Common myeloid progenitor, CD34-positive (primary cell): ENCODE results near the gene MLEC.

ENCODE experiments used
- CTCF ChIA-PET: fragments of 350-600 bp; sonication (Branson Sonifier 250); formaldehyde crosslinking; loops from one replicate; lab custom pipeline; 2021; ENCODE audit warnings: antibody characterized with exemption; lab: Charles Lee
- POLR2A ChIA-PET: fragments of 350-600 bp; sonication (Branson Sonifier 250); formaldehyde crosslinking; loops from one replicate; lab custom pipeline; 2021; ENCODE audit warnings: antibody characterized with exemption; lab: Charles Lee
- DNase-seq, 3 donors: peaks; one replicate each; pipeline versions ENCODE4 v3.0.0 to v3.0.0-alpha.2; 2013
- H3K27ac ChIP-seq, 2 experiments: 1 replicate in 1 of 2; 2 replicates in 1 of 2; pipeline ENCODE4 v1.7.0; 2013; ENCODE audit warnings: inconsistent platforms in 2 of 2, low read length in 2 of 2, mild to moderate bottlenecking in 2 of 2, low read depth in 1 of 2, moderate library complexity in 1 of 2; ENCODE audit not compliant: severe bottlenecking in 2 of 2, insufficient read depth in 1 of 2, poor library complexity in 1 of 2
- H3K27me3 ChIP-seq, 5 experiments: replicated peaks in 2 of 5; 1 replicate in 3 of 5; 2 replicates in 2 of 5; pipeline versions ENCODE4 v1.6.1 to v1.7.0; 2013; ENCODE audit warnings: low read length in 4 of 5, mild to moderate bottlenecking in 2 of 5, moderate library complexity in 2 of 5, inconsistent platforms in 1 of 5; ENCODE audit not compliant: insufficient read depth in 5 of 5, control insufficient read depth in 4 of 5
- H3K36me3 ChIP-seq, 4 experiments: 1 replicate in 2 of 4; 2 replicates in 2 of 4; pipeline versions ENCODE4 v1.6.1 to v1.7.0; 2013; ENCODE audit warnings: low read length in 3 of 4, control low read depth in 1 of 4, mild to moderate bottlenecking in 1 of 4; ENCODE audit not compliant: control insufficient read depth in 4 of 4, insufficient read depth in 4 of 4
- H3K4me1 ChIP-seq, 4 experiments: 1 replicate in 3 of 4; 2 replicates in 1 of 4; pipeline versions ENCODE4 v1.6.1 to v1.7.1; 2013; ENCODE audit warnings: low read length in 3 of 4, mild to moderate bottlenecking in 3 of 4, control low read depth in 1 of 4, inconsistent platforms in 1 of 4, moderate library complexity in 1 of 4; ENCODE audit not compliant: control insufficient read depth in 4 of 4, insufficient read depth in 4 of 4; ENCODE audit errors: control extremely low read depth in 1 of 4
- H3K4me3 ChIP-seq, 7 experiments: 1 replicate in 4 of 7; 2 replicates in 3 of 7; pipeline versions ENCODE4 v1.5.1 to v1.7.0; 2013; ENCODE audit warnings: mild to moderate bottlenecking in 7 of 7, low read length in 6 of 7, moderate library complexity in 6 of 7, inconsistent platforms in 2 of 7, low read depth in 2 of 7, control low read depth in 1 of 7; ENCODE audit not compliant: insufficient read depth in 4 of 7, control insufficient read depth in 1 of 7; ENCODE audit errors: extremely low read depth in 1 of 7
- H3K9me3 ChIP-seq, 5 experiments: 1 replicate in 4 of 5; 2 replicates in 1 of 5; pipeline versions ENCODE4 v1.6.1 to v1.7.1; 2013; ENCODE audit warnings: low read length in 4 of 5, mild to moderate bottlenecking in 2 of 5, inconsistent platforms in 1 of 5, low read depth in 1 of 5, moderate library complexity in 1 of 5; ENCODE audit not compliant: control insufficient read depth in 4 of 5, insufficient read depth in 2 of 5; ENCODE audit errors: control extremely low read depth in 1 of 5
- WGBS: methylation state at CpG from one replicate; pipeline ENCODE4 v1.1.5; 2013; ENCODE audit not compliant: insufficient coverage; 5-methylcytosine and 5-hydroxymethylcytosine counted together

MLEC gene

DNA sequence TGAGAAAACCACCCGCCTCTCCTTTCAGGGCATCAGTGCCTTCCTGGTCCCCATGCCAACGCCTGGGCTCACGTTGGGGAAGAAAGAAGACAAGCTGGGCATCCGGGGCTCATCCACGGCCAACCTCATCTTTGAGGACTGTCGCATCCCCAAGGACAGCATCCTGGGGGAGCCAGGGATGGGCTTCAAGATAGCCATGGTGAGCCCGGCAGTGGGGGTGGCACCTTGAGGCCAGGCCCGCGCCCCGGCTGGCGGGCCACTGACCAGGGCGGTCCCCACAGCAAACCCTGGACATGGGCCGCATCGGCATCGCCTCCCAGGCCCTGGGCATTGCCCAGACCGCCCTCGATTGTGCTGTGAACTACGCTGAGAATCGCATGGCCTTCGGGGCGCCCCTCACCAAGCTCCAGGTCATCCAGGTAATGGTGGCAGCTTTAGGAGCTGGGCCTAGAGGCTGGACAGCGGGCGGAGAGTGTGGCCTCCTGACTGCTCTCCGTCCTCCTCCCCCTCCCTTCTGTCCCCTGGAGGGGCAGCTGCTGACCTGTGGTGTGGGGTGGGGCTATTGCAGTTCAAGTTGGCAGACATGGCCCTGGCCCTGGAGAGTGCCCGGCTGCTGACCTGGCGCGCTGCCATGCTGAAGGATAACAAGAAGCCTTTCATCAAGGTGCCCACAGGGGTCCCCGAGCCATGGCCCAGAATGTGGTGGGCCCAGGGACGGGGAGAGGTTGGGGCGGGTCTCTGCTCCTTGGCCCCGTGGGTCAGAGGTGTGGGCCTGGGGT is 51.5 kb downstream of the MLEC start:
- CTCF ChIA-PET = interaction anchor here (0.8 kb wide), 1 partner anchor 9 kb away, joined by 3 read pairs; no protein-coding TSS in a partner anchor
- Histone ChIP-seq H3K9me3 (no peaks in the 10 kb centered on the region), H3K4me1 (no peaks in the 10 kb centered on the region), H3K36me3 (peaks cover 0 to 28% (median 6%) of the 10 kb centered on the region in 4 experiments), H3K27me3 (no peaks in the 10 kb centered on the region), H3K4me3 (no peak overlapping the region), H3K27ac (no peak overlapping the region)
- no peak for DNase-seq
- WGBS = 97% methylated on average over 24 of the region's 31 CpGs
- POLR2A ChIA-PET = interaction anchor here (0.5 kb wide), 1 partner anchor 103 kb away, joined by 3 read pairs; no protein-coding TSS in a partner anchor

DNA sequence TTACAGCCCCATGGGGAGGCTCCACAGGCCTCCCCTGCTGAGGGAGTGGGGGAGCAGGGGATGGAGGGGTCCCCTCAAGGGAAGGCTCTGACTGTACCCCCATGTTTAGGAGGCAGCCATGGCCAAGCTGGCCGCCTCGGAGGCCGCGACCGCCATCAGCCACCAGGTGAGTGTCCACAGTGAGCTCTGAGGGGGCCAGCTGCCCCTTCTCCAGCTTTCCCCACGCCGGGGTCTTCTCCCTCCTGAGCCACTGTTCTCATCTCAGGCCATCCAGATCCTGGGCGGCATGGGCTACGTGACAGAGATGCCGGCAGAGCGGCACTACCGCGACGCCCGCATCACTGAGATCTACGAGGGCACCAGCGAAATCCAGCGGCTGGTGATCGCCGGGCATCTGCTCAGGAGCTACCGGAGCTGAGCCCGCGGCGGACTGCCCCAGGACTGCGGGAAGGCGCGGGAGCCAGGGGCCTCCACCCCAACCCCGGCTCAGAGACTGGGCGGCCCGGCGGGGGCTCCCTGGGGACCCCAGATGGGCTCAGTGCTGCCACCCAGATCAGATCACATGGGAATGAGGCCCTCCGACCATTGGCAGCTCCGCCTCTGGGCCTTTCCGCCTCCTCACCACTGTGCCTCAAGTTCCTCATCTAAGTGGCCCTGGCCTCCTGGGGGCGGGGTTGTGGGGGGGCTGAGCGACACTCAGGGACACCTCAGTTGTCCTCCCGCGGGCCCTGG is 52.2 kb downstream of the MLEC start:
- Histone ChIP-seq H3K36me3 (peaks cover 0 to 24% (median 6%) of the 10 kb centered on the region in 4 experiments), H3K4me1 (no peaks in the 10 kb centered on the region), H3K27ac (no peak overlapping the region), H3K9me3 (no peaks in the 10 kb centered on the region), H3K27me3 (no peaks in the 10 kb centered on the region), H3K4me3 (no peak overlapping the region)
- no peak for DNase-seq
- ChIA-PET CTCF (interaction anchor here (0.8 kb wide), 1 partner anchor 8 kb away, joined by 3 read pairs; no protein-coding TSS in a partner anchor), POLR2A (no interaction called here)
- 97% methylated on average over 35 of the region's 38 CpGs for WGBS

DNA sequence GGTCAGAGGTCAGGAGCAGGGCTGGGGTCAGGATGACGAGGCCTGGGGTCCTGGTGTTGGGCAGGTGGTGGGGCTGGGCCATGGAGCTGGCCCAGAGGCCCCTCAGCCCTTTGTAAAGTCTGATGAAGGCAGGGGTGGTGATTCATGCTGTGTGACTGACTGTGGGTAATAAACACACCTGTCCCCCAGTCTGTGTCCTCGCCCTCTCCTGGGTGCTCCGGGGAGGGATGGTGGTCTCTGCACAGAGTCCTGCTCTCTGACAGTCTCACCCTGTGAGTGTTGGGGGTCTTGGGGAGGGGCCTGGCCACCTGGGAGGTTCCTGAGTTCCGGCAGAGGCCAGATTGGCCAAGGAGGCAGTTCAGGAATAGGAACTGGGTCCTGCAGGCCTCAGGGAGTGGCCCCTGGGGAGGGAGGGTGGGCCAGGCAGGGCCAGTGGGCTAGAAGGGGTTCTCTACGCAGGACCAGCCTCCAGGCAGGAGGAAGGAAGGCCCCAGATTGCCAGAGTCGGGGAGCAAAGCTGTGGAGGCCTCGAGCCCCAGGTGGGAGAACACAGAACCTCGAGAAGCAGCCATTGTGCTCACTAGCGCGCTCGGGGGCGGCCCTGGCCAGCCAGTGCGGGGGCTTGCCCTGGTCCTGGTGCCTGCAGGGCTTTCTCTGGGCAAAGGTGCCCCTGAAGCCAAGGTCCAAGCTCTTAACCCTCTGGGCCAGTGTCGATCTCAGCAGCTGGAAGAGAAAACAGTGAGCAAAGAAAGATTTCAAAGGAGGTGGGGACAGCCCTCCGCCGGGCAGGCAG is 53.1 kb downstream of the MLEC start:
- POLR2A ChIA-PET = no interaction called here
- CTCF ChIA-PET = no interaction called here

DNA sequence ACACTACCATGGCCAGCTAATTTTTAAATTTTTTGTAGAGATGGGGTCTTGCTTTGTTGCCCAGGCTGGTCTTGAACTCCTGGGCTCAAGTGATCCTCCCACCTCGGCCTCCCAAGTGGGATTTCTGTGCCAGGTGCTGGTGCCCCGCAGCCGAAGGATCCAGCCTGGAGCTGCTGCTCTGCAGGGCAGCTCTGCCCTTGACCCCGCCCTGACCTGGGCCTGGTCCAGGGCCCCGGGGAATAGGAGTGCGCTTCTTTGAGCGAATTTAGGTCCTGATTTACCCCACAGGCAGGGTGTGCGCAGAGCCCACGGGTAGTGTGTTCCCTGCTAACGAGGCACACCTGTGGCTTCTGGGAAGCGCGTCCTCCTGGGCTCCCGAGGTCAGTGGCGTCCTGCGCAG is 53.9 kb downstream of the MLEC start:
- H3K9me3 ChIP-seq = no peaks in the 10 kb centered on the region
- 96% methylated on average over 15 of the region's 15 CpGs for WGBS
- no peak overlapping the region for H3K27ac ChIP-seq
- no peak overlapping the region for H3K4me3 ChIP-seq
- ChIA-PET CTCF (no interaction called here), POLR2A (no interaction called here)
- no peaks in the 10 kb centered on the region for H3K27me3 ChIP-seq
- no peaks in the 10 kb centered on the region for H3K4me1 ChIP-seq
- peaks cover 0 to 21% (median 5%) of the 10 kb centered on the region in 4 experiments for H3K36me3 ChIP-seq
- DNase-seq = no peak

More for the DNA sequence above, 53.1 kb downstream of the MLEC start:
- 87% methylated on average over 12 of the region's 16 CpGs for WGBS
- DNase-seq = no peak
- Histone ChIP-seq H3K9me3 (no peaks in the 10 kb centered on the region), H3K4me3 (no peak overlapping the region), H3K36me3 (peaks cover 0 to 24% (median 5%) of the 10 kb centered on the region in 4 experiments), H3K4me1 (no peaks in the 10 kb centered on the region), H3K27ac (no peak overlapping the region), H3K27me3 (no peaks in the 10 kb centered on the region)

DNA sequence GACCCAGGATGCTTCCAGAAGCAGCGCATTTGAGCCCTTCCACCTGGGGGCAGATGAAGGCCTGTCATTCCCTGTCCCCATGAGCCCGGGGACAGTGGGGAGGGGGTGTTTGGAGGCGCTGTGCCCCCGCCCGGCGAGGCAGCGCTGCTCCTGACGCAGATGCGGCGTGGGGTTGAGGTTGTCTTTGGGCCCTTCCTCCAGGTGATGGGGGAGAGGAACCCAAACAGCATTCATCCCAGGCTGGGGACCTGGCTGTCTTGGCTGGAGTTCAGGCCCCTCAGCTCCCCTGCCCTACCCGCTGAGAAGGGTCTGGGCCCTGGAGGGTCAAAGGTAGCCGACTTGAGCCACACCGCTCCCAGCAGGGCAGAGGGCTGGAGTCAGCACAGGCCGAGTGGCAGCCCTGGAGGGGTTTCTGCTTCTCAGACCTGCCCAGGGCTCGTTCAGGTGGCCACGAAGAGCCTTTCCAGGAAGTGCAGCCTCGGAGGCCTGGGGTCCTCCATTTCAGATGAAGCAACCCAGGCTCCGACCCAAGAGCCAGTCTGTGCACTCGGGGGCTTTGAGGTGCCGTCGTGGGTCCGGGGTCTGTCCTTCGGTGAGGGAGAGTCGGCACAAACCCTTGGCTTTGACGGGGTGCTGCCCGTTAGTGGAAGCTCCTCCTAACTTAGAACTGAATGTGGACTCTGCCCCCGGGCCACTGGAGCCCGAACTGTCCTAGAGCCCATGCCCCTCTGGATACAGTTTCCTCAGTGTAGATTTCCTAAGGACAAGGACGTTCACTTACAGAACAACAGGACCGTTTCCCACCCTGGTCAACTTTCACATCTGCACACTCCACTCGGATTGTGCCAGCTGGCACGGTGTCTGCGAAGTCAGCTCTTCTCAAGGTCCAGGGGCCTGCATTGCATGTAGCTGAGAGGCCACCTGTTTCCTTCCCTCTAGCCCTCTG is 54.8 kb downstream of the MLEC start:
- DNase-seq = no peak
- ChIA-PET CTCF (interaction anchor here (1.3 kb wide), 1 partner anchor 10 kb away, joined by 5 read pairs; no protein-coding TSS in a partner anchor), POLR2A (no interaction called here)
- H3K9me3 ChIP-seq = no peaks in the 10 kb centered on the region
- H3K4me3 ChIP-seq = no peak overlapping the region
- H3K27me3 ChIP-seq = no peaks in the 10 kb centered on the region
- H3K4me1 ChIP-seq = no peaks in the 10 kb centered on the region
- WGBS = 94% methylated on average over 24 of the region's 33 CpGs
- peaks cover 0 to 21% (median 5%) of the 10 kb centered on the region in 4 experiments for H3K36me3 ChIP-seq
- no peak overlapping the region for H3K27ac ChIP-seq

DNA sequence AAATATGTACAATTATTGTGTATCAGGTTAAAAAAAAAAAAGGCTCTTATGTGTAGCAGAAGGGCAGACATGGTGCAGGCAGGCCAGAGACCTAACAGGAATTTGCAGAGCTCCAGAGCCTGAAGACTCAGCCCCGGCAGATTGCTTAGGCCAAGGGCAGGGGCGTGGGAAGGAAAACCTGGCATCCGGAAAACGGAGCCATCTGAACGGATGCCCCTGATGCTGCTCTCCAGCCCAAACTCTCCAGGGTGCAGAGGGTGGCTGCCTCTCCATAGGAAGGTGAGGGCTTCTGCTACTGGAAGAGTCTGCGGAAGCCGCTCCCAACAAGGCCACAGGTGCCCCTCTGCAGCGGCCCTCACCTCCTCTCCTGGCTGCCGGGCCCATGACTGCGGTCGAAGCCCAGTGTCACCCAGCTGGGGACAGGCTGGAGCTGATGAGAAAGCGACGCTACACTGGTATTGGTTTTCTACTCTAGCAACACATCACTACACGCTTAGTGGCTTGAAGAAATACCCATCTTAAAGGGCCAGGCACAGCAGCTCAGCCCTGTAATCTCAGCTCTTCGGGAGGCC is 58.1 kb downstream of the MLEC start:
- Histone ChIP-seq H3K27ac (no peak overlapping the region), H3K27me3 (no peaks in the 10 kb centered on the region), H3K36me3 (no peaks in the 10 kb centered on the region), H3K4me1 (no peaks in the 10 kb centered on the region), H3K4me3 (no peak overlapping the region), H3K9me3 (no peaks in the 10 kb centered on the region)
- ChIA-PET POLR2A (no interaction called here), CTCF (no interaction called here)
- no peak for DNase-seq
- WGBS = 98% methylated on average over 14 of the region's 15 CpGs
